ENCODE data around the gene SEC14L2. TPM values are rescaled to one million over a fixed set of nuclear protein-coding genes. Genes with fewer than 3 reads are reported as not detected.
A peak's percentile ranks its signal among the peaks of the same experiment; 100 is the strongest.

Gene SEC14L2
- total RNA-seq, 1 donor from 2014 or later: 20.6 TPM

DNA sequence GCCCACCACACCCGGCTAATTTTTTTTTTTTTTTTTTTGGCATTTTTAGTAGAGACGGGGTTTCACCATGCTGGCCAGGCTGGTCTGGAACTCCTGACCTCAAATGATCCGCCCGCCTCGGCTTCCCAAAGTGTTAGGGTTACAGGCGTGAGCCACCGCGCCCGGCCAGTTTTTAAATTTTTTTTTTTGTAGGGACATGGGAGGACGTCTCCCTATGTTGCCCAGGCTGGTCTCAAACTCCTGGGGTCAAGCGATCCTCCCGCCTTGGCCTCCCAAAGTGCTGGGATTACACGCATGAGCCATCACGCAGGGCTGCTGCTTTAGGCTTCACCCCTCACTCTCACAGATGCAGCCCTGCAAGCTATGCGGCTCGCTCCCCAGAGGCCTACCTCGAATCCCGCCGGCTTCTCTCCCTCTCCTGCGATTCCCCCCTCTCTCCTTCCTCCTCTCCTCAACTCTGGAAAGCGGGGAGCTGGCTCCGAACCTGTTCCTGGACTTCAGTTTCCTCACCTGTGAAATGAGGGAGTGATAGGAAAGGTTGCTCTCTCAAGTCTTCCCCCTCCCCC is 39.1 kb upstream of the SEC14L2 start:
- DNase-seq (ENCODE audit: extremely low spot score in 2 of 2): no peak
- Histone ChIP-seq H3K4me1 (peaks cover 37% of the 10 kb centered on the region), H3K9me3 (no peaks in the 10 kb centered on the region), H3K4me3 (peak overlapping the region in 1 of 2 donors; percentile 89), H3K36me3 (peaks cover 0 to 4% of the 10 kb centered on the region in 2 donors), H3K27me3 (no peaks in the 10 kb centered on the region), H3K27ac (no peak overlapping the region)
- intact Hi-C loops (cut with DNase I): loop anchor here (10.0 kb wide), 1 partner anchor 73 kb away; the partner anchor contains the start of gene CASTOR1
- TF ChIP-seq POLR2A (IDR thresholded peaks at IDR 0.05): no peak
- TF ChIP-seq POLR2AphosphoS5 (IDR thresholded peaks at IDR 0.05; ENCODE audit: insufficient read depth in 1 of 2, low read depth in 1 of 2): no peak
- no peak for TF ChIP-seq CTCF (IDR thresholded peaks at IDR 0.05)

DNA sequence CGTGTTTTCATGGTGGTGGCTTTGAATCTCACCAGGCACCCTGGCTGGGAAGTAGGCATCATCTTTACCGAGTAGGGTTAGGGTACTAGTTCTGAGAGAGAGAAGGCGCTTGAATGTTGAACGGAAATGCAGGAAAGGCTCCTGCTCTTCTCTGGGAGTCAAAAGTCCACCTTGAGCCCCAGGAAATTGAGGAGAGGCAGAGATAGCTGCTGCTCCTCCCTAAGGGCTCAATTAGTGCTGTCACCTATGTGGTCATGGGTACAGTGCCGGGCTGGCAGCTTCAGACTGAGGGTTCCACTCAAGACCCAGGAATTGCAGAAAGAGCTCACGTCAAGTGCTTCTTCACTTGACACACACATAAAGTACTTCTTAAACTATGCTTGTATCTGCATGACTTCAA is 38.3 kb upstream of the SEC14L2 start:
- no peaks in the 10 kb centered on the region for H3K36me3 ChIP-seq
- H3K4me3 ChIP-seq: no peak overlapping the region
- TF ChIP-seq POLR2AphosphoS5 (IDR thresholded peaks at IDR 0.05; ENCODE audit: insufficient read depth in 1 of 2, low read depth in 1 of 2): no peak
- TF ChIP-seq CTCF (IDR thresholded peaks at IDR 0.05): no peak
- TF ChIP-seq POLR2A (IDR thresholded peaks at IDR 0.05): no peak
- H3K9me3 ChIP-seq: no peaks in the 10 kb centered on the region
- no peaks in the 10 kb centered on the region for H3K27me3 ChIP-seq
- peaks cover 37% of the 10 kb centered on the region for H3K4me1 ChIP-seq
- no peak for DNase-seq (ENCODE audit: extremely low spot score in 2 of 2)
- intact Hi-C loops (cut with DNase I): loop anchor here (10.0 kb wide), 1 partner anchor 74 kb away; the partner anchor contains the start of gene CASTOR1
- H3K27ac ChIP-seq: no peak overlapping the region

GRCh38 chr22:30361916-30362650 is 34.7 kb upstream of the SEC14L2 start:
- H3K36me3 ChIP-seq: no peaks in the 10 kb centered on the region
- H3K27me3 ChIP-seq: no peaks in the 10 kb centered on the region
- no peaks in the 10 kb centered on the region for H3K9me3 ChIP-seq
- TF ChIP-seq CTCF (IDR thresholded peaks at IDR 0.05) (no peak), POLR2A (IDR thresholded peaks at IDR 0.05) (no peak), POLR2AphosphoS5 (IDR thresholded peaks at IDR 0.05; ENCODE audit: insufficient read depth in 1 of 2, low read depth in 1 of 2) (no peak)
- peaks cover 10% of the 10 kb centered on the region for H3K4me1 ChIP-seq
- H3K27ac ChIP-seq: no peak overlapping the region
- intact Hi-C loops (cut with DNase I): no loop called here
- DNase-seq (ENCODE audit: extremely low spot score in 2 of 2): no peak
- no peak overlapping the region for H3K4me3 ChIP-seq

GRCh38 chr22:30362651-30363281 is 34.1 kb upstream of the SEC14L2 start:
- Histone ChIP-seq H3K4me1 (peaks cover 3% of the 10 kb centered on the region), H3K4me3 (no peak overlapping the region), H3K9me3 (no peaks in the 10 kb centered on the region), H3K27ac (no peak overlapping the region), H3K36me3 (no peaks in the 10 kb centered on the region), H3K27me3 (no peaks in the 10 kb centered on the region)
- TF ChIP-seq POLR2A (IDR thresholded peaks at IDR 0.05) (no peak), POLR2AphosphoS5 (IDR thresholded peaks at IDR 0.05; ENCODE audit: insufficient read depth in 1 of 2, low read depth in 1 of 2) (no peak), CTCF (IDR thresholded peaks at IDR 0.05) (no peak)
- intact Hi-C loops (cut with DNase I): no loop called here
- DNase-seq (ENCODE audit: extremely low spot score in 2 of 2): no peak
